HG02588 (cell line): ENCODE data around the gene TFIP11.

Experiments
- ATAC-seq: cut with Tn5 transposase; IDR thresholded peaks from one replicate; pipeline ENCODE4 v1.9.1; 2021; ENCODE audit warnings: mild to moderate bottlenecking, moderate library complexity; ENCODE audit not compliant: unreplicated experiment

TFIP11 gene

GRCh38 chr22:26450453-26451185 is 61.7 kb downstream of the TFIP11 start:
- ATAC-seq: no peak

- no peak for ATAC-seq
Measured at GRCh38 chr22:26448941-26449340, 63.3 kb downstream of the TFIP11 start.

DNA sequence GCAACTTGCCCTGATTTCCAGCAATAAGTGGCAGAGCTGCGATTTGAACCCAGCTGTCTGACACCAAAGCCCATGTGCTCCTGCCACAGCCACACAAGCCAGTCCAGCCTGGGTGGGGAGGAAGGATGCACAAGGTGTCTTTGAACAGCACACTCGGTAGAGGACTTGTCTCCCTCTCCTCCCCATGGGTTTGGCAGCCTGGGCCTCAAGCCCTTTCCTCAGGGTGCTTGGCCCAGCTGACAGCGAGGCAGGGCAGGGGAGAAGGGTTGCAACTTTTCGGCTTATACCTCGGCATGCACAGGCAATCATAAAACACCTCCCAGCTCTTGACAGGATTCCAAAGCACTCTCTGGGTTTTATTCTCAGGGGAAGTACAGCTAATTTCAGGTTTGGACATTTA is 63.9 kb downstream of the TFIP11 start:
- no peak for ATAC-seq

GRCh38 chr22:26447584-26448329 is 64.5 kb downstream of the TFIP11 start:
- ATAC-seq: no peak

- no peak for ATAC-seq
Measured at GRCh38 chr22:26446808-26447515, 65.3 kb downstream of the TFIP11 start.

DNA sequence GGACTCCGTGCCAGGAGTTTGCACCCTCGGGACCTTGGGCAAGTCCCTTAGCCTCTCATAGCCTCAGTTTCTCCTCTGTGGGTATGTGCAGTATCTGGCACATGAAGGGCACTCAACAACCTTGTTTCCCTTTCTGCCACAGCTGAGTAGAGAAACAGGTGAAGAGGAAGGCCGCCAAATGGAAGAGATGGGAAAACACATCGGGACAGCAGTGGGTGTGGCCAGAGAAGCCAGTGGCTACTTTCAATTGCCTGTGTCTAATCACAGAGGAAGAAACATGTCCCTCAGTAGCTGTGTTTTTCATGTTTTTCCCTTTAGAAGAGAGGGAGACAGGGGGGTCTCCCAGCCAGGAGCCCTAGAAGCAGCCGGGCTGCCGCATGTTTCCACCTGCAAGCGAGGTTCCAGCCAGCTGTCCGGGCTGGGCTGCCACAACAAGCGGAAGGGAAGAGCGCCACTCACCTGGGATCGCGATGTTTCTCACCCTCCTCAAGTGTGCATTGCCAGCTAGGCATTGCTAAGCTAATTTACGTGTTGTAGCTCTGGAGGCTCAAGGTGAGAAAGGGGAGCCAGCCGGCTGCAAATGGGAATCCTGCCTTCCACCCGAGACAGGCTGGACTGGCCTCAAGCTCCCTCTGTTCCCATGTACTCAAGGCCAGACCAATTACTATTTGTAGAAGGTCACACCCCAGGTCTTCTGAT is 66.5 kb downstream of the TFIP11 start:
- no peak for ATAC-seq

GRCh38 chr22:26444777-26445176 is 67.5 kb downstream of the TFIP11 start:
- ATAC-seq: no peak

- ATAC-seq: no peak
Measured at GRCh38 chr22:26443901-26444690, 68.2 kb downstream of the TFIP11 start.

- ATAC-seq: no peak
Measured at GRCh38 chr22:26442086-26442756, 70.1 kb downstream of the TFIP11 start.
